Measurements from ENCODE around the gene THAP6.
"Not testable (repeated sequence)": the region's sequence is repeated elsewhere in the genome, so short reads cannot be mapped to it uniquely, and the experiment has no call there.

The THAP6 gene

DNA sequence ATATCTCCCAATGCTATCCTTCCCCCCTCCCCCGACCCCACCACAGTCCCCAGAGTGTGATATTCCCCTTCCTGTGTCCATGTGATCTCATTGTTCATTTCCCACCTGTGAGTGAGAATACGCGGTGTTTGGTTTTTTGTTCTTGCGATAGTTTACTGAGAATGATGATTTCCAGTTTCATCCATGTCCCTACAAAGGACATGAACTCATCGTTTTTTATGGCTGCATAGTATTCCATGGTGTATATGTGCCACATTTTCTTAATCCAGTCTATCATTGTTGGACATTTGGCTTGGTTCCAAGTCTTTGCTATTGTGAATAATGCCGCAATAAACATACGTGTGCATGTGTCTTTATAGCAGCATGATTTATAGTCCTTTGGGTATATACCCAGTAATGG lies 5.2 kb downstream of the THAP6 start:
- H3K27me3 ChIP-seq (replicated peaks; ENCODE audit: control insufficient read depth, insufficient read depth, low read length, poor library complexity, severe bottlenecking); H3K9me3 ChIP-seq (ENCODE audit: control insufficient read depth, low read length); DNase-seq; H3K4me1 ChIP-seq (ENCODE audit: control insufficient read depth, insufficient read depth, low read length, poor library complexity, severe bottlenecking); H3K27ac ChIP-seq (ENCODE audit: insufficient read depth, low read length, poor library complexity, severe bottlenecking); H3K4me3 ChIP-seq (ENCODE audit: insufficient read depth, low read depth, low read length, poor library complexity, severe bottlenecking): not testable (repeated sequence)
- H3K36me3 ChIP-seq (ENCODE audit: control insufficient read depth, insufficient read depth, low read length): peaks cover 30% of the 10 kb centered on the region

DNA sequence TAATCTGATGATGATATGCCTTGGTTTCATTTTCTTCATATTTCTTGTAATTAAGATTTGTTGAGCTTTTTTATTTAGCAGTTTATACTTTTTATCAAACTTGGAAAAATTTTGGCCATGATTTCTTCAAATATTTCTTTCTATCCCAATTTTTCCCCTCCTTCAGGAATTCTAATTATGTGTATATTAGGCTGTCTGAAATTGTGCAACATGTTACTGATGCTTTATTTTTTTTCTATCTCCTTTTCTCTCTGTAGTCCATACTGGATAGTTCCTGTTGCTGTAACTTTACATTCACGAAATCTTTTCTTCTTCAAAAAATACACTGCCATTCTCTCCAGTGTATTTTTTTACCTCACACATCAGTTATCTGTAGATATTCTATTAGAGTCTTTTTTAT lies 10.8 kb downstream of the THAP6 start:
- no peak overlapping the region for H3K4me3 ChIP-seq (ENCODE audit: insufficient read depth, low read depth, low read length, poor library complexity, severe bottlenecking)
- DNase-seq: no peak
- H3K36me3 ChIP-seq (ENCODE audit: control insufficient read depth, insufficient read depth, low read length): peaks cover 53% of the 10 kb centered on the region
- H3K9me3 ChIP-seq (ENCODE audit: control insufficient read depth, low read length): no peaks in the 10 kb centered on the region
- no peak overlapping the region for H3K27ac ChIP-seq (ENCODE audit: insufficient read depth, low read length, poor library complexity, severe bottlenecking)
- H3K4me1 ChIP-seq (ENCODE audit: control insufficient read depth, insufficient read depth, low read length, poor library complexity, severe bottlenecking): no peaks in the 10 kb centered on the region
- H3K27me3 ChIP-seq (replicated peaks; ENCODE audit: control insufficient read depth, insufficient read depth, low read length, poor library complexity, severe bottlenecking): no peaks in the 10 kb centered on the region

DNA sequence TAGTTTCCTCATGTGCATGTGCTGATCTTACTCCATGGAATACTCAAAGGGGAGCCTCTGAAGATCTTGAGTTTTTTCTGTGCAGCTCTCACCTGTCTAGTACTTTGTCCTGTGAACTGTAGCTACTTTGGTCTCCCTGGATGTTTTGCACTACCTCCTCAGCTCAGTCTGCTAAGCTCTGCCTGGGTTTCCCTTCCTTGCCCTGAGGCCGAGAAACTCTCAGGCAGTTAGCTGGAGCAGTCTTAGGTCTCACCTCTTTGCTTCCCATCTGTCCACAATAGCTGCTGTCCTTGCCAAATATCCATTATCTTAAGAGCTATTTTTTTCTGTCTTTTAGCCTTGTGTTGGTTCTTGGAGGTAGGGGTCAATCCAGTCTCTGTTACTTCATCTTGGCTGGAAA lies 11.6 kb downstream of the THAP6 start:
- H3K27me3 ChIP-seq (replicated peaks; ENCODE audit: control insufficient read depth, insufficient read depth, low read length, poor library complexity, severe bottlenecking): no peaks in the 10 kb centered on the region
- H3K4me1 ChIP-seq (ENCODE audit: control insufficient read depth, insufficient read depth, low read length, poor library complexity, severe bottlenecking): no peaks in the 10 kb centered on the region
- no peaks in the 10 kb centered on the region for H3K9me3 ChIP-seq (ENCODE audit: control insufficient read depth, low read length)
- DNase-seq: no peak
- H3K27ac ChIP-seq (ENCODE audit: insufficient read depth, low read length, poor library complexity, severe bottlenecking): no peak overlapping the region
- H3K4me3 ChIP-seq (ENCODE audit: insufficient read depth, low read depth, low read length, poor library complexity, severe bottlenecking): no peak overlapping the region
- H3K36me3 ChIP-seq (ENCODE audit: control insufficient read depth, insufficient read depth, low read length): peaks cover 53% of the 10 kb centered on the region

DNA sequence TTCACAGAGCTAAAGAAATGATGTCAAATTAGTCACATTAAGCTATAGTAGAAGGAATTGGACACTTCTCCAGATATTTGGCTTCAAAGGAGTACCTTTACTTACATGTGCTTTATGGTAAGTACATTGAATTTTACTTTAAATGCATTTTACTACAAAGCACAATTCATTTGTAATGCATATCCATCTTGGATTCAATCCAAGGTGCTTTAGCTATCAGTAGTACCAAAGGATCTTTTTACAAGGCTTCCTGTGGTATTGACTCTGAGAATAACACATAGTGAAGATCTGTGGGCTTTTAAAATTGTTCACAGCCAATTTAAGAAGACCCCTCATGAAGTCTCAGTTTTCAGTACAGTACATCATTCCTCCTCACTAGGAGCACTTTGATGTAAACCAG lies 13.2 kb downstream of the THAP6 start:
- Histone ChIP-seq H3K27me3 (replicated peaks; ENCODE audit: control insufficient read depth, insufficient read depth, low read length, poor library complexity, severe bottlenecking) (no peaks in the 10 kb centered on the region), H3K27ac (ENCODE audit: insufficient read depth, low read length, poor library complexity, severe bottlenecking) (no peak overlapping the region), H3K4me3 (ENCODE audit: insufficient read depth, low read depth, low read length, poor library complexity, severe bottlenecking) (no peak overlapping the region), H3K9me3 (ENCODE audit: control insufficient read depth, low read length) (no peaks in the 10 kb centered on the region), H3K4me1 (ENCODE audit: control insufficient read depth, insufficient read depth, low read length, poor library complexity, severe bottlenecking) (no peaks in the 10 kb centered on the region), H3K36me3 (ENCODE audit: control insufficient read depth, insufficient read depth, low read length) (peaks cover 55% of the 10 kb centered on the region)
- no peak for DNase-seq

DNA sequence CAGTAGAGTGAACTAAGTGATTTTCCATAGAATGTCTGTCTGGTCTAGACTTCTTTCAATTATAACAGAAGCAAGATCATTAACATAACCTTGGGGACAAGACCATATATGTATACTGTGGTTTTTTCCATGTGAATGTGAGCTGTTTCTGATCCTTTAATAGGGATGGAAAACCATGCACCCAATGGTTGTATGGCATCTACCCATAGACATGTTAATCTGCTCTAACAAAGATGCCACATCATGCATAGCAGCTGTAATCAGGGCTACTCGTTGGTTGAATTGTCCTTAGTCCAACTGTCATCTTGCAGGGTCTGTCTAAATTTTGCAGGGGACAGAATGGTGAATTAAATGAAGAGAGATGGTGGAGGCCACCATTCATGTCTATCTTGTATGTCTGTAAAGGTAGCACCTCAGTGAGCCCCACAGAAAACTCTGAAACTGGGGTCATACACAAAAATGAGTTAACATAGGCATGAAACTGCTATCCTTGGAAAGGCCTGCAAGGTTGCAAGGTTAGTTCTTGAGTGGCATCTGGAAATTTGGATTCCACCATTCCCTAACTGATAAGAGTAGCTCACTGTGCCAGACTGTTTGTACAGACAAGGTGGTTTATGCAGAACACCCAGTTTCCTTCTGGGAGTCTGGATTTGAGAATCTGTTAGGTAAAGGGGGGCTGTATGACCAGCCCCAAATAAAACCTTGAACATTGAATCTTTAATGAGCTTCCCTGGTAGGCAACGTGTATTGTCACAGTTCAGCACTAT lies 16.5 kb downstream of the THAP6 start:
- Histone ChIP-seq H3K27me3 (replicated peaks; ENCODE audit: control insufficient read depth, insufficient read depth, low read length, poor library complexity, severe bottlenecking) (no peaks in the 10 kb centered on the region), H3K36me3 (ENCODE audit: control insufficient read depth, insufficient read depth, low read length) (peaks cover 40% of the 10 kb centered on the region), H3K9me3 (ENCODE audit: control insufficient read depth, low read length) (no peaks in the 10 kb centered on the region)

DNA sequence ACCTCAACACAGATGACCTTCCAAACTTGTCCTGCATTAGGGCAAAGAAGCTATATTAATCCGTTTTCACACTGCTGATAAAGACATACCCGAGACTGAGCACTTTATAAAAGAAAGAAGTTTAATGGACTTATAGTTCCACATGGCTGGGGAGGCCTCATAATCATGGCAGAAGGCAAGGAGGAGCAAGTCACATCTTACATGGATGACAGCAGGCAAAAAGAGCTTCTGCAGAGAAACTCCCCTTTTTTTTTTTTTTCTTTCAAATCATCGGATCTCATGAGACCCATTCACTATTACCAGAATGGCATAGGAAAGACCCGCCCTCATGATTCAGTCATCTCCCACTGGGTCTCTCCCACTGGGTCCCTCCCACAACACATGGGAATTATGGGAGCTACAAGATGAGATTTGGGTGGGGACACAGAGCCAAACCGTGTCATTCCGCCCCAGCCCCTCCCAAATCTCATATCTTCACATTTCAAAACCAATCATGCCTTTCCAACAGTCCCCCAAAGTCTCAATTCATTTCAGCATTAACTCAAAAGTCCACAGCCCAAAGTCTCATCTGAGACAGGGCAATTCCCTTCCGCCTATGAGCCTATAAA lies 17.4 kb downstream of the THAP6 start:
- not testable (repeated sequence) for H3K4me1 ChIP-seq (ENCODE audit: control insufficient read depth, insufficient read depth, low read length, poor library complexity, severe bottlenecking); H3K27me3 ChIP-seq (replicated peaks; ENCODE audit: control insufficient read depth, insufficient read depth, low read length, poor library complexity, severe bottlenecking); H3K27ac ChIP-seq (ENCODE audit: insufficient read depth, low read length, poor library complexity, severe bottlenecking); DNase-seq; H3K9me3 ChIP-seq (ENCODE audit: control insufficient read depth, low read length); H3K4me3 ChIP-seq (ENCODE audit: insufficient read depth, low read depth, low read length, poor library complexity, severe bottlenecking)
- H3K36me3 ChIP-seq (ENCODE audit: control insufficient read depth, insufficient read depth, low read length): peaks cover 36% of the 10 kb centered on the region

More for the DNA sequence above, 16.5 kb downstream of the THAP6 start:
- no peak for DNase-seq
- Histone ChIP-seq H3K4me3 (ENCODE audit: insufficient read depth, low read depth, low read length, poor library complexity, severe bottlenecking) (no peak overlapping the region), H3K4me1 (ENCODE audit: control insufficient read depth, insufficient read depth, low read length, poor library complexity, severe bottlenecking) (no peaks in the 10 kb centered on the region), H3K27ac (ENCODE audit: insufficient read depth, low read length, poor library complexity, severe bottlenecking) (no peak overlapping the region)

DNA sequence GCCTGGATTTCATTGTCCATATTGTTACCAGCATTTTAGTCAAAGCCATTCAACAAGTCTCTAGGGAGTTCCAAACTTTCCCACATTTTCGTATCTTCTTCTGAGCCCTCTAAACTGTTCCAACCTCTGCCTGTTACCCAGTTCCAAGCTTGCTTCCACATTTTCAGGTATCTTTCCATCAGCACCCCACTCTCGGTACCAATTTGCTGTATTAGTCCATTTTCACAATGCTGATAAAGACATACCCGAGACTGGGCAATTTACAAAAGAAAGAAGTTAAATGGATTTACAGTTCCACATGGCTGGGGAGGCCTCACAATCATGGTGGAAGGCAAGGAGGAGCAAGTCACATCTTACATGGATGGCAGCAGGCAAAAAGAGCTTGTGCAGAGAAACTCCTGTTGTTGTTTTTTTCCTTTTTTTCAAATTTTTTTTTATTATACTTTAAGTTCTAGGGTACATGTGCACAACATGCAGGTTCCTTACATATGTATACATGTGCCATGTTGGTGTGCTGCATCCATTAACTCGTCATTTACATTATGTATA lies 19.1 kb downstream of the THAP6 start:
- not testable (repeated sequence) for H3K4me3 ChIP-seq (ENCODE audit: insufficient read depth, low read depth, low read length, poor library complexity, severe bottlenecking); H3K9me3 ChIP-seq (ENCODE audit: control insufficient read depth, low read length); DNase-seq; H3K27ac ChIP-seq (ENCODE audit: insufficient read depth, low read length, poor library complexity, severe bottlenecking); H3K4me1 ChIP-seq (ENCODE audit: control insufficient read depth, insufficient read depth, low read length, poor library complexity, severe bottlenecking); H3K27me3 ChIP-seq (replicated peaks; ENCODE audit: control insufficient read depth, insufficient read depth, low read length, poor library complexity, severe bottlenecking)
- peaks cover 18% of the 10 kb centered on the region for H3K36me3 ChIP-seq (ENCODE audit: control insufficient read depth, insufficient read depth, low read length)

DNA sequence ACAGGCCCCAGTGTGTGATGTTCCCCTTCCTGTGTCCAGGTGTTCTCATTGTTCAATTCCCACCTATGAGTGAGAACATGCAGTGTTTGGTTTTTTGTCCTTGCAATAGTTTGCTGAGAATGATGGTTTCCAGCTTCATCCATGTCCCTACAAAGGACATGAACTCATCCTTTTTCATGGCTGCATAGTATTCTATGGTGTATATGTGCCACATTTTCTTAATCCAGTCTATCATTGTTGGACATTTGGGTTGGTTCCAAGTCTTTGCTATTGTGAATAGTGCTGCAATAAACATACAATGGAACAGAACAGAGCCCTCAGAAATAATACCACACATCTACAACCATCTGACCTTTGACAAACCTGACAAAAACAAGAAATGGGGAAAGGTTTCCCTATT lies 19.7 kb downstream of the THAP6 start:
- not testable (repeated sequence) for H3K9me3 ChIP-seq (ENCODE audit: control insufficient read depth, low read length); H3K4me3 ChIP-seq (ENCODE audit: insufficient read depth, low read depth, low read length, poor library complexity, severe bottlenecking); H3K27ac ChIP-seq (ENCODE audit: insufficient read depth, low read length, poor library complexity, severe bottlenecking); DNase-seq; H3K4me1 ChIP-seq (ENCODE audit: control insufficient read depth, insufficient read depth, low read length, poor library complexity, severe bottlenecking); H3K27me3 ChIP-seq (replicated peaks; ENCODE audit: control insufficient read depth, insufficient read depth, low read length, poor library complexity, severe bottlenecking)
- H3K36me3 ChIP-seq (ENCODE audit: control insufficient read depth, insufficient read depth, low read length): peaks cover 16% of the 10 kb centered on the region

DNA sequence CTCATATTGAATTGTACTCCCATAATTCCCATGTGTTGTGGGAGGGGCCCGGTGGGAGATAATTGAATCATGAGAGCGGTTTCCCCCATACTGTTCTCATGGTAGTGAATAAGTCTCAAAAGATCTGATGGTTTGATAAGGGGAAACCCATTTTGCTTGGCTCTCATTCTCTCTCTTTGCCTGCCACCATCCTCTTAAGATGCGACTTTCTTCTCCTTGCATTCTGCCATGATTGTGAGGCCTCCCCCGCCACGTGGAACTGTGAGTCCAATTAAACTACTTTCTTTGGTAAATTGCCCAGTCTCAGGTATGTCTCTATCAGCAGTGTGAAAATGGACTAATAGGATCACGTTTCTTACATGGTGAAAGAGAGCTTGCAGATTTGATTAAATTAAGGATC lies 23.0 kb downstream of the THAP6 start:
- H3K36me3 ChIP-seq (ENCODE audit: control insufficient read depth, insufficient read depth, low read length); DNase-seq; H3K27me3 ChIP-seq (replicated peaks; ENCODE audit: control insufficient read depth, insufficient read depth, low read length, poor library complexity, severe bottlenecking); H3K9me3 ChIP-seq (ENCODE audit: control insufficient read depth, low read length); H3K27ac ChIP-seq (ENCODE audit: insufficient read depth, low read length, poor library complexity, severe bottlenecking); H3K4me1 ChIP-seq (ENCODE audit: control insufficient read depth, insufficient read depth, low read length, poor library complexity, severe bottlenecking); H3K4me3 ChIP-seq (ENCODE audit: insufficient read depth, low read depth, low read length, poor library complexity, severe bottlenecking): not testable (repeated sequence)

DNA sequence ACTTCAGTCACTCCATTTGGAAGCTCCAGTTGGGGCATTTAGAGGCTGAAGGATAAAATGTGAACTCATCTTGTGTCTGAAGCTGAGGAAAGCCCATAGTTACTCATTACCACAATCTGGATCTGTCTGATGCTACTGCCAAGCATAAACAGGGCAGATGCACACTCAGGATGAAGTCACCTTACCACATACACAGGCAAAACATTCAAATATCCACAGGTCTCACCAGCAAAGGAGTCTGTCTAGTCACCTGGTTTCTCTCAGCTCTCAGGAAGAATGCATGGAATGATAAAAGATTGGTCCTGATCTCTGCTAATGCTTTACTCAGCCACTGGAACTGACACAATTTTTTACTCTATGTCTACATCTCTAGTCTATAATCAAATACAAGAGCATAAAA lies 28.6 kb downstream of the THAP6 start:
- H3K4me3 ChIP-seq (ENCODE audit: insufficient read depth, low read depth, low read length, poor library complexity, severe bottlenecking): no peak overlapping the region
- H3K9me3 ChIP-seq (ENCODE audit: control insufficient read depth, low read length): no peaks in the 10 kb centered on the region
- no peak overlapping the region for H3K27ac ChIP-seq (ENCODE audit: insufficient read depth, low read length, poor library complexity, severe bottlenecking)
- H3K27me3 ChIP-seq (replicated peaks; ENCODE audit: control insufficient read depth, insufficient read depth, low read length, poor library complexity, severe bottlenecking): no peaks in the 10 kb centered on the region
- H3K4me1 ChIP-seq (ENCODE audit: control insufficient read depth, insufficient read depth, low read length, poor library complexity, severe bottlenecking): no peaks in the 10 kb centered on the region
- peaks cover 13% of the 10 kb centered on the region for H3K36me3 ChIP-seq (ENCODE audit: control insufficient read depth, insufficient read depth, low read length)
- DNase-seq: no peak

Data from effector memory CD4-positive, alpha-beta T cell (primary cell).